Keratinocyte (primary cell): ENCODE measurements around the gene CELSR1. TPM values are rescaled to one million over a fixed set of nuclear protein-coding genes. Genes with fewer than 3 reads are reported as not detected.

Source experiments
- DNase-seq: peaks from one replicate; pipeline ENCODE4 v3.0.0-alpha.2; 2011; ENCODE audit warnings: low read depth, missing footprints, low spot score
- FAIRE-seq: peaks from 2 replicates; lab custom pipeline; 2011; peaks lifted over from hg19 to GRCh38; lab: Jason Lieb, UNC
- H2AFZ ChIP-seq: 2 replicates; pipeline ENCODE4 v1.6.0; 2012; ENCODE audit warnings: low read length, control low read depth, inconsistent platforms; ENCODE audit not compliant: control insufficient read depth
- H3K27ac ChIP-seq: 2 replicates; pipeline ENCODE4 v1.5.1; 2011; ENCODE audit warnings: low read length; ENCODE audit not compliant: control insufficient read depth, insufficient read depth
- H3K27me3 ChIP-seq: 3 replicates; pipeline ENCODE4 v1.6.0; 2011; ENCODE audit warnings: low read length; ENCODE audit not compliant: control insufficient read depth, insufficient read depth; ENCODE audit errors: extremely low read depth
- H3K36me3 ChIP-seq, 2 experiments: 2 replicates in 1 of 2; 3 replicates in 1 of 2; pipeline ENCODE4 v1.5.1; 2011; ENCODE audit warnings: low read length in 2 of 2, mild to moderate bottlenecking in 1 of 2; ENCODE audit not compliant: control insufficient read depth in 2 of 2, insufficient read depth in 2 of 2; ENCODE audit errors: extremely low read depth in 1 of 2
- H3K4me1 ChIP-seq: 3 replicates; pipeline ENCODE4 v1.5.1; 2011; ENCODE audit warnings: low read length; ENCODE audit not compliant: control insufficient read depth, insufficient read depth; ENCODE audit errors: extremely low read depth
- H3K4me2 ChIP-seq: 3 replicates; pipeline ENCODE4 v1.6.0; 2011; ENCODE audit warnings: low read depth, low read length; ENCODE audit not compliant: control insufficient read depth, insufficient read depth; ENCODE audit errors: extremely low read depth
- H3K4me3 ChIP-seq, 3 experiments: fragments of 200-600 bp in 1 of 3; sonication (generic) in 1 of 3; 2 replicates in 2 of 3; 3 replicates in 1 of 3; pipeline ENCODE4 v1.5.1; 2011 to 2016; ENCODE audit warnings: low read length in 3 of 3, mild to moderate bottlenecking in 3 of 3, control low read depth in 2 of 3, inconsistent platforms in 1 of 3, low read depth in 1 of 3, mixed read lengths in 1 of 3, mixed run types in 1 of 3, moderate library complexity in 1 of 3; ENCODE audit not compliant: control insufficient read depth in 2 of 3, insufficient read depth in 2 of 3; ENCODE audit errors: extremely low read depth in 1 of 3
- H3K79me2 ChIP-seq: 2 replicates; pipeline ENCODE4 v1.6.0; 2012; ENCODE audit warnings: low read length; ENCODE audit not compliant: control insufficient read depth, insufficient read depth
- H3K9ac ChIP-seq: 3 replicates; pipeline ENCODE4 v1.6.0; 2011; ENCODE audit warnings: low read length; ENCODE audit not compliant: control insufficient read depth, insufficient read depth; ENCODE audit errors: extremely low read depth
- H3K9me1 ChIP-seq: 3 replicates; pipeline ENCODE4 v1.6.0; 2011; ENCODE audit warnings: low read length; ENCODE audit not compliant: control insufficient read depth, insufficient read depth; ENCODE audit errors: extremely low read depth
- H3K9me3 ChIP-seq: 2 replicates; pipeline ENCODE4 v1.5.1; 2012; ENCODE audit warnings: low read depth, low read length; ENCODE audit not compliant: control insufficient read depth
- H4K20me1 ChIP-seq: 3 replicates; pipeline ENCODE4 v1.6.0; 2011; ENCODE audit warnings: low read length; ENCODE audit not compliant: control insufficient read depth, insufficient read depth; ENCODE audit errors: extremely low read depth
- EZH2 ChIP-seq: IDR thresholded peaks from one replicate; pipeline ENCODE4 v1.6.1; 2012; ENCODE audit warnings: inconsistent platforms, mild to moderate bottlenecking, low read length, moderate library complexity
- dilution Hi-C: fragments of 300-500 bp; cut with MboI; formaldehyde crosslinking; loops from one replicate; pipeline ENCODE4 v1.7.0; 2020; ENCODE audit warnings: low sequenced_read_pairs; ENCODE audit not compliant: extremely low pct_ligation_motif_present
- polyA plus RNA-seq, 5 experiments: library from polyadenylated mRNA; depleted of rRNA in 3 of 5; stranded (reverse) in 3 of 5; stranded (forward) in 1 of 5; unstranded in 1 of 5; fragments of >200 nt; gene quantifications; 1 replicate in 1 of 5; 2 replicates in 3 of 5; 3 replicates in 1 of 5; pipeline versions ENCODE4 v1.2.1 to v1.2.3, GENCODE V29; 2011 to 2012; ENCODE audit warnings: missing spikeins in 2 of 5, low read depth in 1 of 5, low replicate concordance in 1 of 5
- TF ChIP-seq, protein P1 (sequence below), 3 experiments: IDR thresholded peaks in 1 of 3; conservative IDR thresholded peaks in 1 of 3; optimal IDR thresholded peaks in 1 of 3; 2 replicates in 2 of 3; 3 replicates in 1 of 3; pipeline versions ENCODE3 to v1.5.1; 2011; ENCODE audit warnings: low read length in 3 of 3, mild to moderate bottlenecking in 3 of 3, moderate library complexity in 2 of 3, control low read depth in 1 of 3, inconsistent platforms in 1 of 3; ENCODE audit not compliant: insufficient read depth in 2 of 3; ENCODE audit errors: extremely low read depth in 1 of 3

The CELSR1 gene
- polyA plus RNA-seq, 1 donor (not counting 4 experiments of a cell fraction or from before 2014, with no cell fraction given) = 16.1 TPM

GRCh38 chr22:46320716-46321386, 216.6 kb downstream of the CELSR1 start:
- dilution Hi-C loops = no loop called here
- TF ChIP-seq, protein P1, sequence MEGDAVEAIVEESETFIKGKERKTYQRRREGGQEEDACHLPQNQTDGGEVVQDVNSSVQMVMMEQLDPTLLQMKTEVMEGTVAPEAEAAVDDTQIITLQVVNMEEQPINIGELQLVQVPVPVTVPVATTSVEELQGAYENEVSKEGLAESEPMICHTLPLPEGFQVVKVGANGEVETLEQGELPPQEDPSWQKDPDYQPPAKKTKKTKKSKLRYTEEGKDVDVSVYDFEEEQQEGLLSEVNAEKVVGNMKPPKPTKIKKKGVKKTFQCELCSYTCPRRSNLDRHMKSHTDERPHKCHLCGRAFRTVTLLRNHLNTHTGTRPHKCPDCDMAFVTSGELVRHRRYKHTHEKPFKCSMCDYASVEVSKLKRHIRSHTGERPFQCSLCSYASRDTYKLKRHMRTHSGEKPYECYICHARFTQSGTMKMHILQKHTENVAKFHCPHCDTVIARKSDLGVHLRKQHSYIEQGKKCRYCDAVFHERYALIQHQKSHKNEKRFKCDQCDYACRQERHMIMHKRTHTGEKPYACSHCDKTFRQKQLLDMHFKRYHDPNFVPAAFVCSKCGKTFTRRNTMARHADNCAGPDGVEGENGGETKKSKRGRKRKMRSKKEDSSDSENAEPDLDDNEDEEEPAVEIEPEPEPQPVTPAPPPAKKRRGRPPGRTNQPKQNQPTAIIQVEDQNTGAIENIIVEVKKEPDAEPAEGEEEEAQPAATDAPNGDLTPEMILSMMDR (optimal IDR thresholded peaks at IDR 0.05 in 1 of 3, IDR thresholded peaks at IDR 0.05 in 1 of 3, conservative IDR thresholded peaks at IDR 0.05 in 1 of 3; ENCODE audit: extremely low read depth in 1 of 3, insufficient read depth in 2 of 3, low read length in 3 of 3) = no peak
- no peak for TF ChIP-seq EZH2
- no peak for FAIRE-seq
- Histone ChIP-seq H3K4me3 (no peak overlapping the region), H3K4me1 (no peaks in the 10 kb centered on the region), H3K9me3 (no peaks in the 10 kb centered on the region), H3K27me3 (no peaks in the 10 kb centered on the region), H4K20me1 (no peaks in the 10 kb centered on the region), H2AFZ (no peak overlapping the region), H3K9me1 (no peaks in the 10 kb centered on the region), H3K4me2 (no peak overlapping the region), H3K36me3 (peaks cover 2 to 20% of the 10 kb centered on the region in 2 experiments), H3K27ac (no peak overlapping the region), H3K9ac (no peak overlapping the region), H3K79me2 (peaks cover 5% of the 10 kb centered on the region)
- no peak for DNase-seq

- H3K27me3 ChIP-seq = no peaks in the 10 kb centered on the region
- peaks cover 2 to 17% of the 10 kb centered on the region in 2 experiments for H3K36me3 ChIP-seq
- no peak for DNase-seq
- no peak for FAIRE-seq
- H3K9ac ChIP-seq = no peak overlapping the region
- no peak overlapping the region for H3K4me2 ChIP-seq
- no peak overlapping the region for H3K4me3 ChIP-seq
- H3K79me2 ChIP-seq = peaks cover 5% of the 10 kb centered on the region
- no peaks in the 10 kb centered on the region for H3K9me1 ChIP-seq
- no peaks in the 10 kb centered on the region for H4K20me1 ChIP-seq
- dilution Hi-C loops = no loop called here
- H3K27ac ChIP-seq = no peak overlapping the region
- no peak for TF ChIP-seq EZH2
- TF ChIP-seq, protein P1 (optimal IDR thresholded peaks at IDR 0.05 in 1 of 3, IDR thresholded peaks at IDR 0.05 in 1 of 3, conservative IDR thresholded peaks at IDR 0.05 in 1 of 3; ENCODE audit: extremely low read depth in 1 of 3, insufficient read depth in 2 of 3, low read length in 3 of 3) = no peak
- no peaks in the 10 kb centered on the region for H3K9me3 ChIP-seq
- H3K4me1 ChIP-seq = no peaks in the 10 kb centered on the region
- H2AFZ ChIP-seq = no peak overlapping the region
Measured at GRCh38 chr22:46320166-46320710, 217.2 kb downstream of the CELSR1 start.
